H1 (cell line): Measurements from ENCODE around the gene PEX1. TPM values are rescaled to one million over a fixed set of nuclear protein-coding genes. Genes with fewer than 3 reads are reported as not detected.

Experiments
- CTCF ChIA-PET: fragments of 300-600 bp; sonication (Branson Sonifier 250); formaldehyde crosslinking; loops from one replicate; lab custom pipeline; 2021; ENCODE audit not compliant: partially characterized antibody; lab: Charles Lee
- POLR2A ChIA-PET: fragments of 300-600 bp; sonication (Branson Sonifier 250); formaldehyde crosslinking; loops from one replicate; lab custom pipeline; 2021; ENCODE audit warnings: inconsistent platforms; ENCODE audit not compliant: partially characterized antibody; lab: Charles Lee
- DNase-seq, 2 experiments: peaks; one replicate each; pipeline versions ENCODE4 v3.0.0 to v3.0.0-alpha.2; 2010 to 2022; ENCODE audit warnings: low spot score in 2 of 2, low read depth in 1 of 2, mixed read lengths in 1 of 2
- FAIRE-seq: peaks from 2 replicates; lab custom pipeline; 2011; peaks lifted over from hg19 to GRCh38; lab: Jason Lieb, UNC
- H2AFZ ChIP-seq: 2 replicates; pipeline ENCODE4 v1.8.1; 2012; ENCODE audit warnings: low read length, inconsistent platforms
- H2AK5ac ChIP-seq: 2 replicates; pipeline ENCODE4 v1.6.1; 2013; ENCODE audit warnings: low read depth, low read length
- H2BK120ac ChIP-seq: replicated peaks from 2 replicates; pipeline ENCODE3; 2013; ENCODE audit warnings: low read depth, low read length, inconsistent platforms
- H2BK12ac ChIP-seq: 2 replicates; pipeline ENCODE4 v1.6.1; 2013; ENCODE audit warnings: low read depth, low read length
- H2BK15ac ChIP-seq: 2 replicates; pipeline ENCODE4 v1.6.1; 2013; ENCODE audit warnings: low read length
- H2BK20ac ChIP-seq: 2 replicates; pipeline ENCODE4 v1.6.1; 2013; ENCODE audit warnings: low read length
- H2BK5ac ChIP-seq: 2 replicates; pipeline ENCODE4 v1.6.1; 2013; ENCODE audit warnings: low read depth, low read length
- H3K14ac ChIP-seq: 2 replicates; pipeline ENCODE4 v1.6.1; 2013; ENCODE audit warnings: inconsistent platforms; ENCODE audit not compliant: insufficient read length
- H3K18ac ChIP-seq: 2 replicates; pipeline ENCODE4 v1.6.1; 2013; ENCODE audit warnings: low read length; ENCODE audit errors: extremely low read depth
- H3K23ac ChIP-seq: 2 replicates; pipeline ENCODE4 v1.6.1; 2013; ENCODE audit warnings: inconsistent platforms; ENCODE audit not compliant: insufficient read length
- H3K23me2 ChIP-seq: 2 replicates; pipeline ENCODE4 v1.6.1; 2013; ENCODE audit warnings: low read depth, low read length
- H3K27ac ChIP-seq: 2 replicates; pipeline ENCODE4 v1.6.1; 2011; ENCODE audit warnings: low read depth, low read length, inconsistent platforms
- H3K27me3 ChIP-seq, 4 experiments: replicated peaks in 1 of 4; 1 replicate in 1 of 4; 2 replicates in 3 of 4; pipeline versions ENCODE4 v1.6.1 to v1.8.1; 2011 to 2013; ENCODE audit warnings: low read length in 3 of 4, mild to moderate bottlenecking in 3 of 4, inconsistent platforms in 2 of 4, mixed read lengths in 2 of 4, moderate library complexity in 1 of 4; ENCODE audit not compliant: control insufficient read depth in 3 of 4, insufficient read depth in 3 of 4; ENCODE audit errors: extremely low read depth in 1 of 4
- H3K36me3 ChIP-seq, 4 experiments: 2 replicates each; pipeline versions ENCODE4 v1.6.1 to v1.8.1; 2011 to 2013; ENCODE audit warnings: mild to moderate bottlenecking in 4 of 4, low read length in 3 of 4, moderate library complexity in 2 of 4, control low read depth in 1 of 4, inconsistent platforms in 1 of 4; ENCODE audit not compliant: insufficient read depth in 4 of 4, control insufficient read depth in 2 of 4
- H3K4ac ChIP-seq: replicated peaks from 2 replicates; pipeline ENCODE3; 2013; ENCODE audit warnings: low read length, low read depth, mixed read lengths, inconsistent platforms; ENCODE audit not compliant: insufficient read length
- H3K4me1 ChIP-seq, 4 experiments: replicated peaks in 1 of 4; 1 replicate in 1 of 4; 2 replicates in 3 of 4; pipeline versions ENCODE4 v1.6.1 to v1.8.1; 2011 to 2013; ENCODE audit warnings: low read length in 3 of 4, inconsistent platforms in 2 of 4, mixed read lengths in 1 of 4; ENCODE audit not compliant: insufficient read depth in 4 of 4, control insufficient read depth in 3 of 4
- H3K4me2 ChIP-seq, 2 experiments: 2 replicates each; pipeline versions ENCODE4 v1.6.1 to v1.8.1; 2011 to 2013; ENCODE audit warnings: low read depth in 2 of 2, low read length in 2 of 2, control low read depth in 1 of 2, inconsistent platforms in 1 of 2, mild to moderate bottlenecking in 1 of 2; ENCODE audit not compliant: insufficient read depth in 1 of 2
- H3K4me3 ChIP-seq, 4 experiments: fragments of 200-600, 300-600 bp in 1 of 4; sonication (generic), shearing (Covaris generic), sonication (Bioruptor Twin) in 1 of 4; 2 replicates each; pipeline versions ENCODE4 v1.5.1 to v1.8.1; 2011 to 2016; ENCODE audit warnings: low read length in 4 of 4, low read depth in 3 of 4, control low read depth in 2 of 4, inconsistent platforms in 2 of 4, mild to moderate bottlenecking in 2 of 4, mixed read lengths in 1 of 4, moderate library complexity in 1 of 4; ENCODE audit not compliant: insufficient read depth in 2 of 4; ENCODE audit errors: extremely low read depth in 1 of 4
- H3K56ac ChIP-seq: replicated peaks from 2 replicates; pipeline ENCODE3; 2013; ENCODE audit warnings: low read depth, mild to moderate bottlenecking, mixed read lengths, low read length, inconsistent platforms; ENCODE audit not compliant: insufficient read length
- H3K79me1 ChIP-seq: 2 replicates; pipeline ENCODE4 v1.6.1; 2013; ENCODE audit warnings: low read depth, low read length, control low read depth
- H3K79me2 ChIP-seq, 2 experiments: 2 replicates each; pipeline versions ENCODE4 v1.6.1 to v1.8.1; 2012 to 2013; ENCODE audit warnings: low read length in 2 of 2, mild to moderate bottlenecking in 2 of 2, inconsistent platforms in 1 of 2; ENCODE audit not compliant: insufficient read depth in 2 of 2, control insufficient read depth in 1 of 2
- H3K9ac ChIP-seq, 4 experiments: replicated peaks in 1 of 4; 1 replicate in 1 of 4; 2 replicates in 3 of 4; pipeline versions ENCODE4 v1.6.1 to v1.8.1; 2011 to 2013; ENCODE audit warnings: low read depth in 3 of 4, low read length in 3 of 4, control low read depth in 2 of 4, mild to moderate bottlenecking in 2 of 4, moderate library complexity in 2 of 4, inconsistent platforms in 1 of 4; ENCODE audit errors: extremely low read depth in 1 of 4
- H3K9me3 ChIP-seq, 2 experiments: 2 replicates each; pipeline versions ENCODE4 v1.6.1 to v1.8.1; 2012 to 2013; ENCODE audit warnings: mild to moderate bottlenecking in 2 of 2, moderate library complexity in 2 of 2, control low read depth in 1 of 2, inconsistent platforms in 1 of 2, low read depth in 1 of 2, low read length in 1 of 2, mixed read lengths in 1 of 2; ENCODE audit not compliant: insufficient read depth in 2 of 2
- H4K20me1 ChIP-seq, 2 experiments: replicated peaks in 1 of 2; 2 replicates each; pipeline versions ENCODE3 to v1.8.1; 2011 to 2013; ENCODE audit warnings: inconsistent platforms in 2 of 2, low read length in 2 of 2, mild to moderate bottlenecking in 1 of 2; ENCODE audit not compliant: insufficient read depth in 2 of 2, control insufficient read depth in 1 of 2
- H4K5ac ChIP-seq: 2 replicates; pipeline ENCODE4 v1.6.1; 2013; ENCODE audit warnings: low read length, low read depth, mixed read lengths, inconsistent platforms; ENCODE audit not compliant: insufficient read length
- H4K8ac ChIP-seq: 2 replicates; pipeline ENCODE4 v1.8.0; 2013; ENCODE audit warnings: mild to moderate bottlenecking, moderate library complexity, low read length, inconsistent platforms; ENCODE audit not compliant: insufficient read depth; ENCODE audit errors: extremely low read depth
- H4K91ac ChIP-seq: replicated peaks from 2 replicates; pipeline ENCODE3; 2013; ENCODE audit warnings: low read length, mixed read lengths, inconsistent platforms; ENCODE audit not compliant: insufficient read length
- BACH1 ChIP-seq: IDR thresholded peaks from 2 replicates; pipeline ENCODE4 v1.6.1; 2012; ENCODE audit warnings: low read length, improper control_type of control experiment
- RBBP5 ChIP-seq: IDR thresholded peaks from 2 replicates; pipeline ENCODE4 v1.7.1; 2012; ENCODE audit warnings: low read depth, mild to moderate bottlenecking, inconsistent platforms, low read length, moderate library complexity, borderline replicate concordance
- RFX5 ChIP-seq: IDR thresholded peaks from 2 replicates; pipeline ENCODE4 v1.6.1; 2011; ENCODE audit warnings: low read depth, low read length, improper control_type of control experiment, borderline replicate concordance
- SP2 ChIP-seq: IDR thresholded peaks from 2 replicates; pipeline ENCODE4 v1.6.1; 2012; ENCODE audit warnings: mild to moderate bottlenecking, low read length, inconsistent platforms
- WGBS, 2 experiments: shearing (Covaris generic) in 1 of 2; methylation state at CpG; one replicate each; pipeline versions ENCODE4 v1.1.6 to v1.1.7; 2013 to 2015; ENCODE audit warnings: low lambda C conversion rate in 2 of 2, mixed read lengths in 2 of 2, inconsistent platforms in 1 of 2, low coverage in 1 of 2, missing lambda C conversion rate in 1 of 2; ENCODE audit not compliant: insufficient replicate concordance in 2 of 2, insufficient coverage in 1 of 2, insufficient read length in 1 of 2; ENCODE audit errors: extremely low coverage in 1 of 2, missing lambda C conversion rate in 1 of 2; 5-methylcytosine and 5-hydroxymethylcytosine counted together
- polyA plus RNA-seq, 7 experiments: library from polyadenylated mRNA; depleted of rRNA in 3 of 7; stranded (reverse) in 5 of 7; unstranded in 2 of 7; fragments of >200 nt in 5 of 7; fragments of 200-250 nt in 2 of 7; gene quantifications; 1 replicate in 5 of 7; 2 replicates in 1 of 7; 4 replicates in 1 of 7; pipeline versions ENCODE4 v1.2.1 to v1.2.3, GENCODE V29; 2011 to 2013; ENCODE audit warnings: missing spikeins in 2 of 7, mixed read lengths in 2 of 7
- total RNA-seq: library from RNA; stranded (reverse); fragmentation: NEBNext Ultra II Directional; extraction: Animal tissue kit (Norgen Biotek cat#: 25700); gene quantifications from 2 replicates; pipeline ENCODE4 v1.2.1, GENCODE V29; 2021
- TF ChIP-seq, protein P1 (sequence below): IDR thresholded peaks from 2 replicates; pipeline ENCODE4 v1.6.1; 2012; ENCODE audit warnings: inconsistent platforms

The PEX1 gene
- total and polyA plus RNA-seq, 2 of the 8 experiments (the other 6 are each of a cell fraction or from before 2014, with no cell fraction given) = 16.4 to 23.9 TPM

DNA sequence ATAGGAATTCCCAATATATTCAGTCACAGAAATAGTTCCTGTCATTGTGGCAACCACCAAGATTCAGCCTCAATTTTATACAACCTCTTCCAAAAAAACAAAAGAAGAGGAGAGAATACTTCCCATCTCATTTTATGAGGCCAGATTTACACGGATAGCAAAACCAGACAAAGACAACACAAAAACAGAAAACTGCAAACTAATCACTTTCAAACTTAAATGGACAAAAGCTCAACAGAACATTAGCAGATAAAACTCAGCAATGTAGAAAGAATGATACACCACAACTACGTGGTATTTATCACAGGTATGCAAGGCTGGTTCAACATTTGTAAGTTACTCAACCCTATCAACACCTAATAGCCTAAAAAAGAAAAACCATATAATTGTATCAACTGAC is 22.0 kb downstream of the PEX1 start:
- H3K4me3 ChIP-seq = no peak overlapping the region
- ChIA-PET POLR2A (interaction anchor here (0.6 kb wide), 1 partner anchor 14 kb away, joined by 3 read pairs; no protein-coding TSS in a partner anchor), CTCF (interaction anchor here (0.6 to 0.9 kb wide), 3 partner anchors 19 to 45 kb away, joined by 3 read pairs; no protein-coding TSS in a partner anchor)
- no peak overlapping the region for H4K8ac ChIP-seq
- H3K56ac ChIP-seq = no peak overlapping the region
- no peak overlapping the region for H3K4ac ChIP-seq
- no peak overlapping the region for H3K9ac ChIP-seq
- H3K14ac ChIP-seq = no peak overlapping the region
- H2BK20ac ChIP-seq = no peak overlapping the region
- no peaks in the 10 kb centered on the region for H3K9me3 ChIP-seq
- H3K23ac ChIP-seq = no peak overlapping the region
- DNase-seq = no peak
- no peak overlapping the region for H4K91ac ChIP-seq
- no peak overlapping the region for H2AFZ ChIP-seq
- H2BK120ac ChIP-seq = no peak overlapping the region
- H3K4me1 ChIP-seq = no peaks in the 10 kb centered on the region
- H3K18ac ChIP-seq = no peak overlapping the region
- FAIRE-seq = no peak
- no peaks in the 10 kb centered on the region for H3K79me1 ChIP-seq
- H2BK15ac ChIP-seq = no peak overlapping the region
- 90% methylated on average over 2 of the region's 2 CpGs; no CpG with 5 or more reads in 1 of the 2 experiments for WGBS, 2 experiments
- H2BK5ac ChIP-seq = no peak overlapping the region
- peaks cover 0 to 30% (median 2%) of the 10 kb centered on the region in 4 experiments; a peak in 3 of 8 replicates for H3K36me3 ChIP-seq
- TF ChIP-seq, protein P1, sequence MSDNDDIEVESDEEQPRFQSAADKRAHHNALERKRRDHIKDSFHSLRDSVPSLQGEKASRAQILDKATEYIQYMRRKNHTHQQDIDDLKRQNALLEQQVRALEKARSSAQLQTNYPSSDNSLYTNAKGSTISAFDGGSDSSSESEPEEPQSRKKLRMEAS = no peak
- TF ChIP-seq BACH1 (no peak), SP2 (no peak), RFX5 (no peak), RBBP5 (no peak)
- no peak overlapping the region for H3K4me2 ChIP-seq
- H2AK5ac ChIP-seq = no peak overlapping the region
- H4K5ac ChIP-seq = no peak overlapping the region
- no peak overlapping the region for H3K27ac ChIP-seq
- no peaks in the 10 kb centered on the region for H3K27me3 ChIP-seq
- no peaks in the 10 kb centered on the region for H3K23me2 ChIP-seq
- H3K79me2 ChIP-seq = no peaks in the 10 kb centered on the region
- no peak overlapping the region for H2BK12ac ChIP-seq
- H4K20me1 ChIP-seq = peaks cover 0 to 1% of the 10 kb centered on the region in 2 experiments
